LNCaP clone FGC (cell line): Measurements from ENCODE around the gene AIG1.

Experiments used
- DNase-seq: peaks from one replicate; pipeline ENCODE4 v3.0.0-alpha.2; 2011; ENCODE audit warnings: low read depth
- H3K4me3 ChIP-seq: 2 replicates; pipeline ENCODE4 v1.5.1; 2011; ENCODE audit warnings: mild to moderate bottlenecking, low read depth, low read length, control low read depth
- CTCF ChIP-seq: IDR thresholded peaks from 2 replicates; pipeline ENCODE4 v1.5.1; 2012; ENCODE audit warnings: mild to moderate bottlenecking; ENCODE audit not compliant: control insufficient read depth, insufficient read depth; ENCODE audit errors: extremely low read depth

The AIG1 gene

GRCh38 chr6:143169440-143169839 is 108.8 kb downstream of the AIG1 start:
- no peak overlapping the region for H3K4me3 ChIP-seq
- TF ChIP-seq CTCF: no peak
- DNase-seq: no peak

- DNase-seq: no peak
- no peak for TF ChIP-seq CTCF
- H3K4me3 ChIP-seq: no peak overlapping the region
Measured at GRCh38 chr6:143174516-143174915, 113.8 kb downstream of the AIG1 start.

- H3K4me3 ChIP-seq: no peak overlapping the region
- no peak for TF ChIP-seq CTCF
- no peak for DNase-seq
Measured at GRCh38 chr6:143174951-143175350, 114.3 kb downstream of the AIG1 start.

- TF ChIP-seq CTCF: 0 out of 2 replicates have a peak, but pooled peaks have one; percentile 16
- no peak for DNase-seq
- no peak overlapping the region for H3K4me3 ChIP-seq
Measured at GRCh38 chr6:143176090-143177021, 115.7 kb downstream of the AIG1 start.

- no peak for TF ChIP-seq CTCF
- H3K4me3 ChIP-seq: no peak overlapping the region
- DNase-seq: no peak
Measured at GRCh38 chr6:143177706-143178105, 117.0 kb downstream of the AIG1 start.

- H3K4me3 ChIP-seq: no peak overlapping the region
- no peak for DNase-seq
- TF ChIP-seq CTCF: no peak
Measured at GRCh38 chr6:143179096-143179495, 118.4 kb downstream of the AIG1 start.
